Superior temporal gyrus (tissue), 1 donor: ENCODE data around the gene MPL.
A peak's percentile ranks its signal among the peaks of the same experiment; 100 is the strongest.
"Not testable (repeated sequence)": the region's sequence is repeated elsewhere in the genome, so short reads cannot be mapped to it uniquely, and the experiment has no call there.

Experiments used
- DNase-seq: peaks from one replicate; pipeline ENCODE4 v3.0.0-alpha.2; 2016; ENCODE audit errors: extremely low spot score

MPL gene

GRCh38 chr1:43377831-43378230 lies 40.2 kb downstream of the MPL start:
- DNase-seq: no peak

GRCh38 chr1:43379476-43379875 lies 41.9 kb downstream of the MPL start:
- DNase-seq: no peak

GRCh38 chr1:43381612-43382011 lies 44.0 kb downstream of the MPL start:
- DNase-seq: no peak

- DNase-seq: peak; percentile 89
These were observed 44.6 kb downstream of the MPL start for GRCh38 chr1:43382027-43382779.

GRCh38 chr1:43383449-43383848 lies 45.8 kb downstream of the MPL start:
- DNase-seq: peak; percentile 87

- DNase-seq: no peak
These were observed 49.1 kb downstream of the MPL start for GRCh38 chr1:43386676-43387075.

- DNase-seq: no peak
These were observed 50.5 kb downstream of the MPL start for GRCh38 chr1:43387976-43388599.

GRCh38 chr1:43388613-43389012 lies 51.0 kb downstream of the MPL start:
- DNase-seq: no peak

- peak; percentile 99 for DNase-seq
These were observed 52.0 kb downstream of the MPL start, which contains the start of the genes MED8 and SZT2 for GRCh38 chr1:43389326-43390313. Gene MED8, minus strand, starts transcription at chr1:43389800. Its CDS starts 36 bp downstream, at chr1:43389764. Gene SZT2, plus strand, starts transcription at chr1:43389899. Its CDS starts 70 bp downstream, at chr1:43389969.

- no peak for DNase-seq
These were observed 55.1 kb downstream of the MPL start for GRCh38 chr1:43392702-43393101.

GRCh38 chr1:43395523-43395922 lies 57.9 kb downstream of the MPL start:
- DNase-seq: no peak

GRCh38 chr1:43396059-43396458 lies 58.4 kb downstream of the MPL start:
- DNase-seq: no peak

- DNase-seq: no peak
These were observed 60.6 kb downstream of the MPL start for GRCh38 chr1:43398227-43398626.

GRCh38 chr1:43400441-43400840 lies 62.8 kb downstream of the MPL start:
- not testable (repeated sequence) for DNase-seq

GRCh38 chr1:43402089-43402865 lies 64.7 kb downstream of the MPL start:
- DNase-seq: no peak
